Heart left ventricle (tissue), 16 donors: Measurements from ENCODE around the gene BCAN. TPM values are rescaled to one million over a fixed set of nuclear protein-coding genes. Genes with fewer than 3 reads are reported as not detected.

ENCODE experiments used
- ATAC-seq, 4 donors: fragments of 200-7000 bp; cut with Tn5 transposase; one replicate each; pipeline ENCODE4 v1.9.1; 2020 to 2022; ENCODE audit warnings: moderate library complexity in 4 of 4, mild to moderate bottlenecking in 3 of 4, moderate number of reproducible peaks in 1 of 4
- DNase-seq, 5 donors: peaks; one replicate each; pipeline ENCODE4 v3.0.0-alpha.2; 2020
- H3K27ac ChIP-seq, 12 donors: fragments of 200-600 bp; sonication (generic) in 4 of 12; one replicate each; pipeline versions ENCODE4 v1.5.0 to v1.8.0; 2016 to 2022; ENCODE audit warnings: mild to moderate bottlenecking in 2 of 12
- H3K27me3 ChIP-seq, 9 donors: fragments of 200-600 bp; sonication (generic) in 2 of 9; one replicate each; pipeline versions ENCODE4 v1.5.1 to v1.8.0; 2016 to 2022; ENCODE audit warnings: mild to moderate bottlenecking in 3 of 9
- H3K36me3 ChIP-seq, 9 donors: fragments of 200-600 bp; sonication (generic) in 2 of 9; one replicate each; pipeline versions ENCODE4 v1.5.0 to v1.8.0; 2018 to 2022; ENCODE audit warnings: mild to moderate bottlenecking in 2 of 9
- H3K4me1 ChIP-seq, 12 donors: fragments of 200-600 bp; sonication (generic) in 4 of 12; one replicate each; pipeline versions ENCODE4 v1.5.0 to v1.8.0; 2016 to 2022; ENCODE audit warnings: mild to moderate bottlenecking in 3 of 12
- H3K4me3 ChIP-seq, 12 donors: fragments of 200-600 bp; sonication (generic) in 4 of 12; one replicate each; pipeline versions ENCODE4 v1.5.0 to v1.8.0; 2017 to 2022; ENCODE audit warnings: mild to moderate bottlenecking in 9 of 12, moderate library complexity in 4 of 12
- H3K9me3 ChIP-seq, 12 donors: fragments of 200-600 bp; sonication (generic) in 4 of 12; one replicate each; pipeline versions ENCODE4 v1.5.0 to v1.8.0; 2016 to 2022; ENCODE audit warnings: mild to moderate bottlenecking in 1 of 12
- CTCF ChIP-seq, 12 donors: fragments of 200-600 bp; sonication (generic) in 4 of 12; IDR thresholded peaks; one replicate each; pipeline versions ENCODE4 v1.5.0 to v1.8.0; 2018 to 2022; ENCODE audit warnings: antibody characterized with exemption in 12 of 12, mild to moderate bottlenecking in 5 of 12
- POLR2A ChIP-seq, 2 donors: fragments of 450-650 bp; IDR thresholded peaks; one replicate each; pipeline ENCODE4 v1.6.1; 2017; ENCODE audit warnings: antibody characterized with exemption in 2 of 2, mild to moderate bottlenecking in 2 of 2, moderate library complexity in 2 of 2
- WGBS, 4 donors: extraction: QIAGEN DNeasy Blood & Tissue Kit in 2 of 4; methylation state at CpG; one replicate each; pipeline versions ENCODE4 v1.1.5 to v1.1.7; 2013 to 2018; 5-methylcytosine and 5-hydroxymethylcytosine counted together
- intact Hi-C, 10 donors: fragments of 100-400 bp; cut with DNase I; formaldehyde crosslinking; loops; one replicate each; pipeline versions ENCODE4 v1.11.1 to v1.14.2; 2022
- polyA plus RNA-seq, 2 donors: library from polyadenylated mRNA; stranded (reverse); fragments of 200-250 nt; gene quantifications; one replicate each; pipeline ENCODE4 v1.2.3, GENCODE V29; 2013
- total RNA-seq, 9 donors: library from RNA; depleted of rRNA in 2 of 9; stranded (reverse); fragments of >200 nt in 2 of 9; fragmentation: NEBNext Ultra II Directional in 3 of 9; extraction: Animal tissue kit (Norgen Biotek cat#: 25700) in 3 of 9; gene quantifications; one replicate each; pipeline versions ENCODE4 v1.1.0 to v1.2.4, GENCODE V29; 2016 to 2023
- donor health status: ischemic (EF 13 %, LVEDD 7.1; RV severe dilation, severe dysfunction).
- donor health status: healthy with polysubstance abuse.
- donor health status: DM: no; HTN: yes; CAD: no.
- donor health status: DM: no; HTN: no; CAD: no.
- donor health status: ischemic (EF 25% LVEDD 6.9; RV normal size, moderate dysfunction).
- donor health status: ischemic (EF 25% LVEDD 5.7; RV mildly dilated, moderate dysfunction).
- donor health status: healthy.
- donor health status: DM: yes; HTN: yes; CAD: no.
- donor health status: ischemic (EF 35%, LVEDD 5.7; RV mildly dilated, moderate dysfunction).
- donor health status: nonischemic (EF 11% LVEDD 7.7; RV severe dilation, severe dysfunction).
- donor health status: DM: yes; HTN: yes; CAD: no.
- donor health status: PGD.
- donor health status: ischemic (EF 29% LVEDD 5.4; RV normal size, mild dysfunction).
- donor health status: nonischemic (EF 23%, LVEDD 6.1; RV moderate dilation, normal function).

The BCAN gene
- total and polyA plus RNA-seq, 11 donors: 0.09 to 0.27 (median 0.13) TPM; not detected in 5

- no peak for ATAC-seq
- intact Hi-C loops: loop anchor here in 2 of 10 donors (10.0 kb wide), 2 partner anchors 168 to 188 kb away; partner anchors contain the start of gene NTRK1 (in 1 of the 2)
- TF ChIP-seq CTCF (IDR thresholded peaks at IDR 0.05): no peak
- no peak for TF ChIP-seq POLR2A (IDR thresholded peaks at IDR 0.05)
- Histone ChIP-seq H3K27ac (no peak overlapping the region), H3K4me3 (no peak overlapping the region), H3K27me3 (peaks cover 0 to 37% (median 17%) of the 10 kb centered on the region in 9 donors), H3K36me3 (no peaks in the 10 kb centered on the region), H3K4me1 (peaks cover 0 to 8% (median 0%) of the 10 kb centered on the region in 12 donors), H3K9me3 (no peaks in the 10 kb centered on the region)
- peak in 1 of 5 donors; percentile 15 for DNase-seq
- WGBS, 4 donors: 93 to 98% (median 95%) methylated on average over 8 of the region's 8 CpGs
These were observed 54.8 kb downstream of the BCAN start for GRCh38 chr1:156696755-156697154.

DNA sequence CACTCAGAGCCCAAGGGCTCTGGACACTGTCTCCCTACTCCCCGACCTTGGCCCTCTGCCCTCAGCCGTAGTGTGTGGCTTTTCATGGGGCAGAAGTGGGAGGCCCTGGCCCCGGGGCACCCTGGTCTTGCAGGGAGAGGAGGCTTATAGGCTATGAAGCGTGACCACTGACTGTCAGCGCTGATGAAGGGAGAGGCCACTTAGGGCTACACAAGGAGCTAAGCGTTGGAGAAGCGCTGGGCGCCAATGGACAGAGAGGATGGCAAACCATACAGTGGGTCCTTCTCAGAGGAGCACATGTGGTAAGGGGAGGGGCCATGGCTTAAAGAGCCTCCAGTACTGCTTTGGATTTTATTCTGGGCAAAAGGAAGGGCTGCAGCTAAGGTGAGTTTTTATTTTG, 55.6 kb downstream of the BCAN start:
- ATAC-seq: no peak
- WGBS, 4 donors: 77 to 90% (median 87%) methylated on average over 7 to 8 of the region's 8 CpGs
- no peak for DNase-seq
- TF ChIP-seq POLR2A (IDR thresholded peaks at IDR 0.05): no peak
- no peak for TF ChIP-seq CTCF (IDR thresholded peaks at IDR 0.05)
- H3K9me3 ChIP-seq: no peaks in the 10 kb centered on the region
- no peak overlapping the region for H3K4me3 ChIP-seq
- peaks cover 0 to 39% (median 17%) of the 10 kb centered on the region in 9 donors for H3K27me3 ChIP-seq
- H3K36me3 ChIP-seq: no peaks in the 10 kb centered on the region
- H3K27ac ChIP-seq: no peak overlapping the region
- intact Hi-C loops: loop anchor here in 2 of 10 donors (10.0 kb wide), 2 partner anchors 167 to 187 kb away; partner anchors contain the start of gene NTRK1 (in 1 of the 2)
- peaks cover 0 to 7% (median 0%) of the 10 kb centered on the region in 12 donors for H3K4me1 ChIP-seq

- Histone ChIP-seq H3K4me3 (no peak overlapping the region), H3K27ac (no peak overlapping the region), H3K4me1 (peaks cover 0 to 2% (median 0%) of the 10 kb centered on the region in 12 donors), H3K27me3 (peaks cover 0 to 42% (median 20%) of the 10 kb centered on the region in 9 donors), H3K9me3 (no peaks in the 10 kb centered on the region), H3K36me3 (no peaks in the 10 kb centered on the region)
- TF ChIP-seq CTCF (IDR thresholded peaks at IDR 0.05) (no peak), POLR2A (IDR thresholded peaks at IDR 0.05) (no peak)
- DNase-seq (no peak), ATAC-seq (no peak)
- 40 to 70% (median 60%) methylated on average over 1 of the region's 1 CpG for WGBS, 4 donors
- intact Hi-C loops: loop anchor here in 2 of 10 donors (10.0 kb wide), 2 partner anchors 166 to 186 kb away; partner anchors contain the start of gene NTRK1 (in 1 of the 2)
These were observed 57.1 kb downstream of the BCAN start for GRCh38 chr1:156698995-156699394.

DNA sequence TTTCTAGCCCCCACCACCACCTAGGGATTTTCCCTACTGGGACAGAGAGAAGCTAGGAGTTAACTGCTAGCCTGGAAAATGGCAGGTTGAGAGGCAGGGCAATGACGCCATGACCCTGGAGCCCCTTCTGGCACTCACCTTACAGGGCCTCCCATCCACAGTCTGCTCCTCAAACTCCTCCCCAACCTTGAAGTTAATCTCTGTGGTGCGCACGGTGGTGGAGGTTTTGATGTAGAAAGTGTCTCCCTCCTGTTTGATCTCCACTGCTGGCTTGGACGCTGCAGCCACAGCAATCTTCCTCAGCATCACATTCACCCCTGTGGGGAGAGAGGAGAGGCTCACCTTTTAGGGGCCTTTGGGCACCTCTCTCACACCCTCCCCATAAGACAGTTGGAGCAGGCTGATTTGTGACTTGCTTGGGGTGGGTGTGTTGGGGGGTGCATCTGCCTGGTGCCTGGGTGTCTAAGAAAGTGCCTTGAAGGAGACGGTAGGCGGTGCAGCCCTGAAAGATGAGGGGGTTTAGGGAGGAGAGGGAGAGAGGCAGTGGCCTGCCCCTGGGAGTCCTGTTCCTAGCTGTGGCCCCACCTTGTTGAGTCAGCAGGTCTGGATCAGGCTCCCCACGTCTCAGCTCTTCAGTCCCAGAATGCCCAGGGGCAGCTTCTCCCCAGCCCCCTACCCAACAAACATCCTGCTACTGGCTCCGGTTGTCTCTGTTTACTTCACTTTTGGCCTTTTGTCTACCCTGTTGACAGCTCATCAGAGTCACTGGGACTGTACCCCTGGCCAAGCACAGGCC, 59.0 kb downstream of the BCAN start:
- WGBS, 4 donors: 83 to 91% (median 89%) methylated on average over 8 of the region's 8 CpGs
- intact Hi-C loops: no loop called here
- no peaks in the 10 kb centered on the region for H3K36me3 ChIP-seq
- TF ChIP-seq POLR2A (IDR thresholded peaks at IDR 0.05) (no peak), CTCF (IDR thresholded peaks at IDR 0.05) (no peak)
- H3K27ac ChIP-seq: no peak overlapping the region
- peaks cover 0 to 51% (median 37%) of the 10 kb centered on the region in 9 donors for H3K27me3 ChIP-seq
- ATAC-seq (no peak), DNase-seq (no peak)
- H3K9me3 ChIP-seq: no peaks in the 10 kb centered on the region
- H3K4me3 ChIP-seq: no peak overlapping the region
- H3K4me1 ChIP-seq: peaks cover 0 to 20% (median 16%) of the 10 kb centered on the region in 12 donors
